Measurements from ENCODE around the gene MST1R. TPM values are rescaled to one million over a fixed set of nuclear protein-coding genes. Genes with fewer than 3 reads are reported as not detected.

MST1R gene
- total and polyA plus RNA-seq, 9 of the 15 experiments (the other 6 are each of a cell fraction or from before 2014, with no cell fraction given), result 1.3 to 10.0 (median 3.8) TPM

DNA sequence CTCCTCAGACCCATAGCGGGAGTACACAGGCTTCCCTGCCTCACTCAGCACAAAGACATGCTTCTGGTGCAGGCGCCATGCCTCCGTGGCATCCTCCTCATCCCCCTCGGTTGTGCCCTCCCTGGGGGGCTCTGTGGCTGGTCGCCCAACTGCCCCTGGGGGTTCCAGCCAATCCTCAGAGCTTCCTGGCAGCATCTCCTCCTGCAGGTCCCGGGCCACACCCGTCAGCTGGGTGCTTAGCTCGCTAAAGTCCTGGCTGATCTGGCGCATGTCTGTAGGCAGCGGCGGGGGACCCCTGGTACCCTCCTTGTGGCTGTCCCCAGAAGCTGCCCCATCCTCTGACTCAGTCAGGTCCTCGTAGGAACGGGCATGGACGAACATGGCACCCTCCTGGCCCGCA lies 7.9 kb upstream of the MST1R start:
- CTCF ChIA-PET (ENCODE audit: low intra/inter-chr PET ratio), result no interaction called here
- H3K4me2 ChIP-seq (ENCODE audit: insufficient read depth, low read length), result no peak overlapping the region
- peaks cover 2% of the 10 kb centered on the region for H3K9me1 ChIP-seq (ENCODE audit: control insufficient read depth, insufficient read depth, low read length)
- no peak overlapping the region for H2AFZ ChIP-seq (ENCODE audit: low read depth, low read length)
- no peaks in the 10 kb centered on the region for H3K9me3 ChIP-seq (replicated peaks; ENCODE audit: control insufficient read depth, insufficient read depth, low read depth, low read length)
- H3K36me3 ChIP-seq (ENCODE audit: control insufficient read depth, insufficient read depth, low read length), result peaks cover 30% of the 10 kb centered on the region; the same call in 2 of the 3 replicates
- H3K27ac ChIP-seq (ENCODE audit: extremely low read depth, low read depth, low read length), result no peak overlapping the region
- FAIRE-seq, result no peak
- H3K4me3 ChIP-seq, result no peak overlapping the region
- no peak overlapping the region; a peak in 1 of 4 replicates for H3K9ac ChIP-seq (ENCODE audit: insufficient read depth in 1 of 2, low read depth in 2 of 2, low read length in 2 of 2)
- no peaks in the 10 kb centered on the region for H3K27me3 ChIP-seq (ENCODE audit: control insufficient read depth in 2 of 2, insufficient read depth in 2 of 2, low read length in 2 of 2)
- DNase-seq (ENCODE audit: extremely low read depth in 1 of 4, low spot score in 3 of 4), result no peak
- no peak for ATAC-seq
- no peaks in the 10 kb centered on the region for H4K20me1 ChIP-seq (replicated peaks; ENCODE audit: control insufficient read depth, insufficient read depth, low read length)
- 93% methylated on average over 10 of the region's 15 CpGs for WGBS (ENCODE audit: insufficient coverage, low coverage, missing lambda C conversion rate)
- intact Hi-C loops (cut with micrococcal nuclease), result no loop called here
- TF ChIP-seq MYBL2 (IDR thresholded peaks at IDR 0.05; ENCODE audit: low read depth) (no peak), MYBL2 (CRISPR knock-in tag; IDR thresholded peaks at IDR 0.05; ENCODE audit: borderline replicate concordance) (no peak), RBFOX2 (IDR thresholded peaks at IDR 0.05; ENCODE audit: low read depth, low read length) (0 out of 2 replicates have a peak, but pooled peaks have one; percentile 24), POLR2G (IDR thresholded peaks at IDR 0.05; ENCODE audit: low read depth, low read length) (0 out of 2 replicates have a peak, but pooled peaks have one; percentile 28)
- TF ChIP-seq, protein P1, sequence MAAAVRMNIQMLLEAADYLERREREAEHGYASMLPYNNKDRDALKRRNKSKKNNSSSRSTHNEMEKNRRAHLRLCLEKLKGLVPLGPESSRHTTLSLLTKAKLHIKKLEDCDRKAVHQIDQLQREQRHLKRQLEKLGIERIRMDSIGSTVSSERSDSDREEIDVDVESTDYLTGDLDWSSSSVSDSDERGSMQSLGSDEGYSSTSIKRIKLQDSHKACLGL (CRISPR knock-in tag; IDR thresholded peaks at IDR 0.05; ENCODE audit: borderline replicate concordance, poor library complexity, severe bottlenecking), result no peak
- POLR2A ChIA-PET, result interaction anchor here (0.8 kb wide), 1 partner anchor 18 kb away, joined by 4 read pairs; the partner anchor contains the start of gene MON1A
- peaks cover 22 to 34% of the 10 kb centered on the region in 2 experiments; a peak in 4 of 5 replicates for H3K4me1 ChIP-seq (replicated peaks in 1 of 2; ENCODE audit: control insufficient read depth in 2 of 2, insufficient read depth in 2 of 2, low read length in 2 of 2)
- no peaks in the 10 kb centered on the region; the same call in 2 of the 3 replicates for H3K79me2 ChIP-seq (ENCODE audit: control insufficient read depth, insufficient read depth, low read length)
- in situ Hi-C loops (cut with MboI), result no loop called here
- BruUV-seq (replicated peaks), result no TSS peak
